GM18526 (cell line): ENCODE measurements around the gene IFT172.

Experiments
- POLR2A ChIP-seq: IDR thresholded peaks from 3 replicates; pipeline ENCODE4 v1.6.1; 2011; ENCODE audit not compliant: insufficient read length; ENCODE audit errors: extremely low read depth

Gene IFT172

GRCh38 chr2:27408601-27409320, 80.8 kb downstream of the IFT172 start:
- no peak for TF ChIP-seq POLR2A

DNA sequence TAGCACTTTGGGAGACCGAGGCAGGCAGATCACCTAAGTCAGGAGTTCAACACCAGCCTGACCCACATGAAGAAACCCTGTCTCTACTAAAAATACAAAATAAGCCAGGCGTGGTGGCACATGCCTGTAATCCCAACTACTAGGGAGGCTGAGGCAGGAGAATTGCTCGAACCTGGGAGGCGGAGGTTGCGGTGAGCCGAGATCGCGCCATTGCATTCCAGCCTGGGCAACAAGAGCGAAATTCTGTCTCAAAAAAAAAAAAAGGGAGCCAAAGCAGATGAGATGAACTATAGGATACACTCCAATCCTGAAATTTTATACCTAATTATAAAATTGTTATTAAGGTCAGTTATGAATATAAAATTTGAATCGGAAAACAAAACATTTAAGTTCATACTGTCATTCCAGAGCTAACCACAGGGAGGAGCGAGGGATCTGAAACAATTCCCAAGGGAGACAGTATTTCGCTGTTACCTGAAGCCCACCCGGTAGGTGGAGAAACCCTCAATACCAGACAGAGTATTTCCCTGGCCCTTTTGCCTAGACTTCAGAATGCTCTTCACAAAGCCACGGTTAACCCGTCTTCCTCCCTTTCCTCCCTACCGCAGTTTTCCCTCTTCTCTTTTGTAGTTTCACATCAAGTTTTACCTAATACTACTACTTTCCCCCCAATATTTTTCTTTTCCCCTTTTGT, 81.6 kb downstream of the IFT172 start:
- no peak for TF ChIP-seq POLR2A

DNA sequence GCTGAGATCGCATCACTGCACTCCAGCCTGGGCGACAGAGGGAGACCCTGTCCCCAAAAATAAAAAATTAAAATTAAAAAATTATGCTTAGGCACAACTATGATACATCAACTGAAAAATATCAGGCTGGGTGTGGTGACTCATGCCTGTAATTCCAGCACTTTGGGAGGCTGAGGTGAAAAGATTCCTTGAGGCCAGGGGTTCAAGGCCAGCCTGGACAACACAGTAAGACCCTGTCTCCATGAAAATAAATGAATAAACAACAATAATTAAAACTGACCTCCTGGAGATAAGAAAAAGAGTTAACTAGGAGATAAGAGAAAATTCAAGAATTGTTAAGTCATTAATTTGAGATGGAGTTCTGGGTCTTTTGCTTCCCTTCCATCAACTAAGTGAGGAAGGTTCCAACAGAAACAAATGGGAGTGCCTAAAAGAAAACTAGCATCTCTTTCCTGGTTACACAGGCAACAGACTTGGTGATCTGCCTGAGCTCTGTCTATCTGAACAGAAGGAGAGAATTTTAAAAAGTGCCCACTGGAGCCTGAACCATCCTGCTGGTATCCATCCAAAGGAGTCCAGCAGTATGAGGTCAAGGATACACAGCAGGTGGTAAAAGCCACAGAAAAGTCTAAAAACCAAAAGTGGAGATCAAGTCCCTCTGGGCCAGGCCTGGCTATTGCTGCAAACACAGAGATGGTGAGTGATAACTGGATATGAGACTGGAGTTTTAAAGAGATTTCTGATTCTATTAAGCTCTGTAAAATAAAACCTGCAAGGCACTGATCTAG, 89.0 kb downstream of the IFT172 start:
- no peak for TF ChIP-seq POLR2A

GRCh38 chr2:27398962-27399361, 90.6 kb downstream of the IFT172 start:
- TF ChIP-seq POLR2A = no peak
